Endodermal cell (in vitro differentiated cells): ENCODE results near the gene ACHE. TPM values are rescaled to one million over a fixed set of nuclear protein-coding genes. Genes with fewer than 3 reads are reported as not detected.

ENCODE experiments used
- DNase-seq: peaks from one replicate; pipeline ENCODE4 v3.0.0-alpha.2; 2017
- H3K27ac ChIP-seq: 2 replicates; pipeline ENCODE4 v1.5.1; 2013; ENCODE audit warnings: mild to moderate bottlenecking, low read depth, low read length, moderate library complexity
- H3K27me3 ChIP-seq: 2 replicates; pipeline ENCODE4 v1.6.1; 2013; ENCODE audit warnings: mild to moderate bottlenecking, low read length, moderate library complexity; ENCODE audit not compliant: insufficient read depth, control insufficient read depth, poor library complexity, severe bottlenecking
- H3K36me3 ChIP-seq: 2 replicates; pipeline ENCODE4 v1.7.0; 2013; ENCODE audit warnings: mild to moderate bottlenecking, low read length, moderate library complexity; ENCODE audit not compliant: control insufficient read depth, insufficient read depth
- H3K4me1 ChIP-seq: one replicate; pipeline ENCODE4 v1.7.0; 2013; ENCODE audit warnings: low read length; ENCODE audit not compliant: control insufficient read depth, insufficient read depth
- H3K4me3 ChIP-seq: 2 replicates; pipeline ENCODE4 v1.5.1; 2013; ENCODE audit warnings: mild to moderate bottlenecking, low read length, moderate library complexity
- H3K9ac ChIP-seq: 2 replicates; pipeline ENCODE4 v1.6.1; 2013; ENCODE audit warnings: mild to moderate bottlenecking, low read length, moderate library complexity; ENCODE audit not compliant: poor library complexity, severe bottlenecking; ENCODE audit errors: extremely low read depth
- H3K9me3 ChIP-seq: 2 replicates; pipeline ENCODE4 v1.6.1; 2013; ENCODE audit warnings: mild to moderate bottlenecking, low read length, moderate library complexity; ENCODE audit not compliant: control insufficient read depth
- H3K27ac Mint-ChIP-seq: 2 replicates; pipeline ENCODE4 v1.8.0; 2020; ENCODE audit warnings: mixed read lengths
- H3K27me3 Mint-ChIP-seq: 2 replicates; pipeline ENCODE4 v1.8.0; 2021; ENCODE audit warnings: mild to moderate bottlenecking, mixed read lengths; ENCODE audit not compliant: insufficient read depth
- H3K36me3 Mint-ChIP-seq: 2 replicates; pipeline ENCODE4 v1.8.0; 2020; ENCODE audit warnings: low read depth, mixed read lengths
- H3K4me1 Mint-ChIP-seq: 2 replicates; pipeline ENCODE4 v1.8.0; 2020; ENCODE audit warnings: mixed read lengths
- H3K4me3 Mint-ChIP-seq: 2 replicates; pipeline ENCODE4 v1.8.0; 2020; ENCODE audit warnings: mild to moderate bottlenecking, moderate library complexity, mixed read lengths
- H3K9me3 Mint-ChIP-seq: 2 replicates; pipeline ENCODE4 v1.8.0; 2020; ENCODE audit warnings: mild to moderate bottlenecking, mixed read lengths
- WGBS, 2 experiments: methylation state at CpG; one replicate each; pipeline versions ENCODE4 v1.1.5 to v1.1.7; 2013; ENCODE audit warnings: missing lambda C conversion rate in 2 of 2, mixed read lengths in 1 of 2; ENCODE audit not compliant: insufficient coverage in 1 of 2, insufficient read length in 1 of 2; 5-methylcytosine and 5-hydroxymethylcytosine counted together
- total RNA-seq, 2 donors: library from RNA; stranded (reverse); fragmentation: NEBNext Ultra II Directional in 1 of 2; extraction: Animal tissue kit (Norgen Biotek cat#: 25700) in 1 of 2; gene quantifications; 2 replicates in 1 of 2; 3 replicates in 1 of 2; pipeline ENCODE4 v1.2.1, GENCODE V29; 2021
- TF ChIP-seq, protein P1 (sequence below): fragments of 200-600 bp; sonication (generic); conservative IDR thresholded peaks from 2 replicates; pipeline ENCODE4 v1.5.0; 2021; ENCODE audit warnings: antibody characterized with exemption, mild to moderate bottlenecking

ACHE gene
- total RNA-seq, 2 donors from 2014 or later, result 2.6 to 13.7 TPM

GRCh38 chr7:100865372-100865911, 30.2 kb downstream of the ACHE start:
- Histone ChIP-seq H3K27me3 (no peaks in the 10 kb centered on the region), H3K4me1 (peaks cover 5% of the 10 kb centered on the region), H3K9me3 (no peaks in the 10 kb centered on the region), H3K4me3 (no peak overlapping the region), H3K27ac (no peak overlapping the region), H3K9ac (no peak overlapping the region), H3K36me3 (peaks cover 21% of the 10 kb centered on the region)
- H3K36me3 Mint-ChIP-seq, result peaks cover 44% of the 10 kb centered on the region
- 78 to 85% methylated on average over 7 to 17 of the region's 17 CpGs for WGBS, 2 experiments
- peaks cover 13% of the 10 kb centered on the region for H3K4me1 Mint-ChIP-seq
- TF ChIP-seq, protein P1, sequence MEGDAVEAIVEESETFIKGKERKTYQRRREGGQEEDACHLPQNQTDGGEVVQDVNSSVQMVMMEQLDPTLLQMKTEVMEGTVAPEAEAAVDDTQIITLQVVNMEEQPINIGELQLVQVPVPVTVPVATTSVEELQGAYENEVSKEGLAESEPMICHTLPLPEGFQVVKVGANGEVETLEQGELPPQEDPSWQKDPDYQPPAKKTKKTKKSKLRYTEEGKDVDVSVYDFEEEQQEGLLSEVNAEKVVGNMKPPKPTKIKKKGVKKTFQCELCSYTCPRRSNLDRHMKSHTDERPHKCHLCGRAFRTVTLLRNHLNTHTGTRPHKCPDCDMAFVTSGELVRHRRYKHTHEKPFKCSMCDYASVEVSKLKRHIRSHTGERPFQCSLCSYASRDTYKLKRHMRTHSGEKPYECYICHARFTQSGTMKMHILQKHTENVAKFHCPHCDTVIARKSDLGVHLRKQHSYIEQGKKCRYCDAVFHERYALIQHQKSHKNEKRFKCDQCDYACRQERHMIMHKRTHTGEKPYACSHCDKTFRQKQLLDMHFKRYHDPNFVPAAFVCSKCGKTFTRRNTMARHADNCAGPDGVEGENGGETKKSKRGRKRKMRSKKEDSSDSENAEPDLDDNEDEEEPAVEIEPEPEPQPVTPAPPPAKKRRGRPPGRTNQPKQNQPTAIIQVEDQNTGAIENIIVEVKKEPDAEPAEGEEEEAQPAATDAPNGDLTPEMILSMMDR, result peak; percentile 55
- H3K27ac Mint-ChIP-seq, result no peak overlapping the region
- no peaks in the 10 kb centered on the region for H3K9me3 Mint-ChIP-seq
- no peak overlapping the region for H3K4me3 Mint-ChIP-seq
- no peaks in the 10 kb centered on the region for H3K27me3 Mint-ChIP-seq
- DNase-seq, result peak; percentile 81

GRCh38 chr7:100864263-100864845, 31.3 kb downstream of the ACHE start:
- H3K9me3 Mint-ChIP-seq, result no peaks in the 10 kb centered on the region
- Histone ChIP-seq H3K4me3 (no peak overlapping the region), H3K9me3 (no peaks in the 10 kb centered on the region), H3K36me3 (peaks cover 19% of the 10 kb centered on the region), H3K4me1 (peaks cover 5% of the 10 kb centered on the region), H3K27me3 (no peaks in the 10 kb centered on the region), H3K9ac (no peak overlapping the region), H3K27ac (no peak overlapping the region)
- TF ChIP-seq, protein P1, result no peak
- H3K36me3 Mint-ChIP-seq, result peaks cover 48% of the 10 kb centered on the region
- H3K4me3 Mint-ChIP-seq, result no peak overlapping the region
- 91 to 96% methylated on average over 11 to 12 of the region's 12 CpGs for WGBS, 2 experiments
- H3K27ac Mint-ChIP-seq, result no peak overlapping the region
- DNase-seq, result no peak
- no peaks in the 10 kb centered on the region for H3K27me3 Mint-ChIP-seq
- peaks cover 13% of the 10 kb centered on the region for H3K4me1 Mint-ChIP-seq

DNA sequence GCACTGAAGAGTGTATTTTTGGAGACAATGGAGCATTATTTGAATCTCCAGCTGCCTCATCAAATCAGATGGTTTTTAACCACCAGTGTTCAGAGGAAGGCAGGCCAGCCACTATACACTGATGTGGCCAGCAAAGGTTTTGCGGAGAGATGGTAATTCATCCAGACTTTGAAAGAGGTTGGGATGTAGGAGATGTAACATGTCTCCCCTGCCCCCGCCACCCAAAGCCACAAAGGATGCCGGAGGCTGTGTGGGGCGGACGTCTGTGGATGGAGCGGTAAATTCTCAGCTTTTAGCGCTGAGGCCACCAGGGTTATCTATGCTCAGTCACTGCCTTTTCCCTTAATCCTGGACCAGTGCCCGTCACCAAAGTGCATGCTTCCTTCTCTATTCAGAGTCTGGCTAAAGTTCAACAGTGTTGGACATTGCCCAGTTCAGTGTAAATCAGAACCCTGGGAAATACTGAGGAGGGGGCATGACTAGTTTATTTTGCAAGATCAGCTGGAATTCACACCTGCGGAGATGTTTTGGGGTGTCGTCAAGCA, 32.2 kb downstream of the ACHE start:
- peaks cover 4% of the 10 kb centered on the region for H3K4me1 ChIP-seq
- Mint-ChIP-seq H3K27ac (no peak overlapping the region), H3K27me3 (no peaks in the 10 kb centered on the region), H3K4me3 (no peak overlapping the region), H3K4me1 (peaks cover 13% of the 10 kb centered on the region), H3K36me3 (peaks cover 42% of the 10 kb centered on the region), H3K9me3 (no peaks in the 10 kb centered on the region)
- H3K27me3 ChIP-seq, result no peaks in the 10 kb centered on the region
- no peak overlapping the region for H3K27ac ChIP-seq
- DNase-seq, result no peak
- H3K9me3 ChIP-seq, result no peaks in the 10 kb centered on the region
- TF ChIP-seq, protein P1, result no peak
- 92 to 95% methylated on average over 8 to 10 of the region's 10 CpGs for WGBS, 2 experiments
- peaks cover 10% of the 10 kb centered on the region for H3K36me3 ChIP-seq
- H3K9ac ChIP-seq, result no peak overlapping the region
- H3K4me3 ChIP-seq, result no peak overlapping the region
